H1 (cell line): ENCODE data around the gene SOX2.

Experiments used
- CTCF ChIP-seq, 3 experiments: IDR thresholded peaks; 1 replicate in 2 of 3; 2 replicates in 1 of 3; pipeline versions ENCODE4 v1.5.1 to v1.6.1; 2011; ENCODE audit warnings: low read length in 3 of 3, mild to moderate bottlenecking in 3 of 3, inconsistent platforms in 2 of 3, low read depth in 1 of 3, moderate library complexity in 1 of 3; ENCODE audit not compliant: insufficient read depth in 1 of 3; ENCODE audit errors: control extremely low read depth in 1 of 3
- EGR1 ChIP-seq: IDR thresholded peaks from 2 replicates; pipeline ENCODE4 v1.6.1; 2011; ENCODE audit warnings: low read depth, low read length, borderline replicate concordance
- EZH2 ChIP-seq: fragments of 200-600 bp; sonication (generic); IDR thresholded peaks from 2 replicates; pipeline ENCODE4 v1.7.1; 2012; ENCODE audit warnings: low read depth, mild to moderate bottlenecking, moderate library complexity, low read length, inconsistent platforms; ENCODE audit not compliant: severe bottlenecking
- HDAC2 ChIP-seq, 2 experiments: fragments of 300-600 bp in 1 of 2; sonication (generic) in 1 of 2; IDR thresholded peaks; 2 replicates each; pipeline ENCODE4 v1.6.1; 2011 to 2012; ENCODE audit warnings: low read depth in 2 of 2, low read length in 2 of 2, mild to moderate bottlenecking in 2 of 2, moderate library complexity in 2 of 2, borderline replicate concordance in 1 of 2, inconsistent platforms in 1 of 2
- HDAC6 ChIP-seq: IDR thresholded peaks from one replicate; pipeline ENCODE4 v1.7.1; 2012; ENCODE audit warnings: low read depth, mild to moderate bottlenecking, inconsistent platforms, low read length, moderate library complexity
- POLR2A ChIP-seq, 2 experiments: IDR thresholded peaks; 1 replicate in 1 of 2; 2 replicates in 1 of 2; pipeline ENCODE4 v1.6.1; 2011; ENCODE audit warnings: low read depth in 2 of 2, low read length in 2 of 2, mild to moderate bottlenecking in 2 of 2; ENCODE audit errors: control extremely low read depth in 1 of 2
- POLR2AphosphoS5 ChIP-seq: IDR thresholded peaks from 2 replicates; pipeline ENCODE4 v1.6.1; 2011; ENCODE audit warnings: low read depth, low read length
- POU5F1 ChIP-seq: IDR thresholded peaks from 2 replicates; pipeline ENCODE4 v1.6.1; 2011; ENCODE audit warnings: low read depth, mild to moderate bottlenecking, low read length, moderate library complexity

GRCh38 chr3:181690769-181691168 is 21.0 kb upstream of the SOX2 start:
- TF ChIP-seq CTCF (IDR thresholded peaks at IDR 0.05; ENCODE audit: control extremely low read depth in 1 of 3, insufficient read depth in 1 of 3, low read depth in 1 of 3, low read length in 3 of 3) (no peak), EZH2 (no peak), POLR2AphosphoS5 (no peak), POLR2A (IDR thresholded peaks at IDR 0.05; ENCODE audit: control extremely low read depth in 1 of 2, low read depth in 2 of 2, low read length in 2 of 2) (no peak), POU5F1 (no peak), HDAC2 (IDR thresholded peaks at IDR 0.05; ENCODE audit: borderline replicate concordance in 1 of 2, low read depth in 2 of 2, low read length in 2 of 2) (no peak), HDAC6 (no peak), EGR1 (no peak)
